IMR-90 (cell line): ENCODE measurements around the gene RCN2. TPM values are rescaled to one million over a fixed set of nuclear protein-coding genes. Genes with fewer than 3 reads are reported as not detected.

Experiments used
- ATAC-seq: fragments of 200-7000 bp; cut with Tn5 transposase; 2 replicates; pipeline ENCODE4 v1.9.1; 2020; ENCODE audit warnings: low read depth, mild to moderate bottlenecking, moderate library complexity
- BruUV-seq: library from RNA; stranded (reverse); fragments of 400-500 nt; replicated peaks from 2 replicates; lab custom pipeline; 2021; lab: Mats Ljungman, UMichigan
- CTCF ChIA-PET: fragments of 300-600 bp; formaldehyde crosslinking; extraction: SDS; loops from one replicate; lab custom pipeline; 2021; ENCODE audit warnings: antibody characterized with exemption; lab: Yijun Ruan, JAX
- POLR2A ChIA-PET: fragments of 300-600 bp; sonication (Branson Sonifier 250); formaldehyde crosslinking; loops from one replicate; lab custom pipeline; 2022; ENCODE audit warnings: antibody characterized with exemption; ENCODE audit not compliant: unreplicated experiment; lab: Charles Lee
- DNase-seq: peaks from one replicate; pipeline ENCODE4 v3.0.0; 2013
- H2AFZ ChIP-seq: replicated peaks from 2 replicates; pipeline ENCODE3; 2013; ENCODE audit warnings: low read length, mild to moderate bottlenecking; ENCODE audit not compliant: poor library complexity
- H2AK5ac ChIP-seq: 2 replicates; pipeline ENCODE4 v1.6.1; 2013; ENCODE audit warnings: low read depth, low read length, inconsistent platforms
- H2AK9ac ChIP-seq: replicated peaks from 2 replicates; pipeline ENCODE3; 2013; ENCODE audit warnings: mild to moderate bottlenecking, low read depth, low read length, moderate library complexity; ENCODE audit not compliant: poor library complexity
- H2BK120ac ChIP-seq: 2 replicates; pipeline ENCODE4 v1.6.1; 2013; ENCODE audit warnings: low read depth, low read length, inconsistent platforms
- H2BK15ac ChIP-seq: 3 replicates; pipeline ENCODE4 v1.6.1; 2013; ENCODE audit warnings: low read depth, low read length, inconsistent platforms
- H2BK20ac ChIP-seq: 2 replicates; pipeline ENCODE4 v1.6.1; 2013; ENCODE audit warnings: low read depth, mild to moderate bottlenecking, inconsistent platforms, low read length, moderate library complexity
- H2BK5ac ChIP-seq: 2 replicates; pipeline ENCODE4 v1.6.1; 2013; ENCODE audit warnings: mild to moderate bottlenecking, low read depth, low read length, inconsistent platforms; ENCODE audit not compliant: poor library complexity, severe bottlenecking
- H3K14ac ChIP-seq: replicated peaks from 2 replicates; pipeline ENCODE4 v1.6.1; 2013; ENCODE audit warnings: low read depth, low read length, inconsistent platforms
- H3K18ac ChIP-seq: 2 replicates; pipeline ENCODE4 v1.6.1; 2013; ENCODE audit warnings: low read depth, low read length, control low read depth
- H3K23ac ChIP-seq: 2 replicates; pipeline ENCODE4 v1.6.1; 2013; ENCODE audit warnings: low read depth, low read length, inconsistent platforms
- H3K27ac ChIP-seq: 2 replicates; pipeline ENCODE4 v1.5.1; 2013; ENCODE audit warnings: mild to moderate bottlenecking, control low read depth, low read length; ENCODE audit not compliant: insufficient read depth
- H3K27me3 ChIP-seq: 2 replicates; pipeline ENCODE4 v1.6.1; 2013; ENCODE audit warnings: low read length; ENCODE audit not compliant: control insufficient read depth, insufficient read depth
- H3K36me3 ChIP-seq: 2 replicates; pipeline ENCODE4 v1.6.1; 2013; ENCODE audit warnings: low read length, mixed read lengths; ENCODE audit not compliant: control insufficient read depth, insufficient read depth
- H3K4ac ChIP-seq: 2 replicates; pipeline ENCODE4 v1.6.1; 2013; ENCODE audit warnings: low read depth, low read length, inconsistent platforms
- H3K4me1 ChIP-seq: 2 replicates; pipeline ENCODE4 v1.6.1; 2013; ENCODE audit warnings: low read length, mixed read lengths; ENCODE audit not compliant: control insufficient read depth, insufficient read depth
- H3K4me2 ChIP-seq: 2 replicates; pipeline ENCODE4 v1.6.1; 2013; ENCODE audit warnings: low read depth, mild to moderate bottlenecking, control low read depth, low read length, moderate library complexity
- H3K4me3 ChIP-seq: 2 replicates; pipeline ENCODE4 v1.5.1; 2013; ENCODE audit warnings: low read depth, mild to moderate bottlenecking, control low read depth, low read length, moderate library complexity; ENCODE audit not compliant: insufficient read depth
- H3K56ac ChIP-seq: 2 replicates; pipeline ENCODE4 v1.6.1; 2013; ENCODE audit warnings: low read length, inconsistent platforms; ENCODE audit not compliant: insufficient read depth; ENCODE audit errors: extremely low read depth
- H3K79me1 ChIP-seq, 2 experiments: 2 replicates each; pipeline ENCODE4 v1.6.1; 2013; ENCODE audit warnings: low read length in 2 of 2, inconsistent platforms in 1 of 2, low read depth in 1 of 2
- H3K9ac ChIP-seq: 2 replicates; pipeline ENCODE4 v1.6.1; 2013; ENCODE audit warnings: low read depth, low read length, control low read depth
- H3K9me1 ChIP-seq: 2 replicates; pipeline ENCODE4 v1.6.1; 2013; ENCODE audit warnings: low read length, inconsistent platforms; ENCODE audit not compliant: insufficient read depth
- H3K9me3 ChIP-seq: 2 replicates; pipeline ENCODE4 v1.6.1; 2013; ENCODE audit warnings: low read length; ENCODE audit not compliant: control insufficient read depth, insufficient read depth
- H4K20me1 ChIP-seq: 2 replicates; pipeline ENCODE4 v1.6.1; 2013; ENCODE audit warnings: low read length, inconsistent platforms; ENCODE audit not compliant: insufficient read depth
- H4K5ac ChIP-seq: 2 replicates; pipeline ENCODE4 v1.6.1; 2013; ENCODE audit warnings: mild to moderate bottlenecking, low read depth, low read length, control low read depth
- H4K8ac ChIP-seq, 2 experiments: 2 replicates each; pipeline ENCODE4 v1.6.1; 2013; ENCODE audit warnings: low read depth in 2 of 2, low read length in 2 of 2, control low read depth in 1 of 2, inconsistent platforms in 1 of 2
- H4K91ac ChIP-seq: 2 replicates; pipeline ENCODE4 v1.6.1; 2013; ENCODE audit warnings: low read depth, low read length, inconsistent platforms; ENCODE audit not compliant: insufficient read depth
- BHLHE40 ChIP-seq: fragments of 150-350 bp; IDR thresholded peaks from 2 replicates; pipeline ENCODE4 v1.6.1; 2016; ENCODE audit warnings: mild to moderate bottlenecking, low read depth, low read length
- CHD1 ChIP-seq: IDR thresholded peaks from 2 replicates; pipeline ENCODE4 v1.6.1; 2012; ENCODE audit warnings: low read depth, low read length, improper control_type of control experiment
- CTCF ChIP-seq: conservative IDR thresholded peaks from 2 replicates; pipeline ENCODE4 v1.5.1; 2012; ENCODE audit warnings: mild to moderate bottlenecking, low read depth, low read length, improper control_type of control experiment
- FOS ChIP-seq: fragments of 150-350 bp; IDR thresholded peaks from 2 replicates; pipeline ENCODE4 v1.6.1; 2016; ENCODE audit warnings: low read depth, low read length
- MXI1 ChIP-seq: IDR thresholded peaks from 2 replicates; pipeline ENCODE4 v1.6.1; 2012; ENCODE audit warnings: low read depth, mild to moderate bottlenecking, low read length, moderate library complexity, borderline replicate concordance
- NFE2L2 ChIP-seq: fragments of 150-350 bp; IDR thresholded peaks from 2 replicates; pipeline ENCODE4 v1.6.1; 2016; ENCODE audit warnings: low read depth, mild to moderate bottlenecking, low read length
- POLR2A ChIP-seq: IDR thresholded peaks from 2 replicates; pipeline ENCODE4 v1.6.1; 2012; ENCODE audit warnings: mild to moderate bottlenecking, low read depth, low read length
- RAD21 ChIP-seq: IDR thresholded peaks from 2 replicates; pipeline ENCODE4 v1.6.1; 2012; ENCODE audit warnings: low read length, improper control_type of control experiment
- RCOR1 ChIP-seq: IDR thresholded peaks from 2 replicates; pipeline ENCODE4 v1.6.1; 2012; ENCODE audit warnings: mild to moderate bottlenecking, low read length, improper control_type of control experiment; ENCODE audit not compliant: insufficient replicate concordance
- RFX5 ChIP-seq: IDR thresholded peaks from 2 replicates; pipeline ENCODE4 v1.8.0; 2012; ENCODE audit warnings: low read depth, mild to moderate bottlenecking, low read length, moderate library complexity
- SMC3 ChIP-seq: fragments of 150-350 bp; IDR thresholded peaks from 2 replicates; pipeline ENCODE4 v1.6.1; 2016; ENCODE audit warnings: low read depth, mild to moderate bottlenecking, antibody characterized with exemption, low read length, moderate library complexity
- USF2 ChIP-seq: fragments of 150-350 bp; IDR thresholded peaks from 2 replicates; pipeline ENCODE4 v1.6.1; 2017; ENCODE audit warnings: mild to moderate bottlenecking, antibody characterized with exemption, low read length, low read depth
- WGBS, 2 experiments: methylation state at CpG; one replicate each; pipeline versions ENCODE4 v1.1.5 to v1.1.7; 2013; ENCODE audit warnings: missing lambda C conversion rate in 2 of 2; ENCODE audit not compliant: insufficient read length in 1 of 2; ENCODE audit errors: extremely low coverage in 2 of 2; 5-methylcytosine and 5-hydroxymethylcytosine counted together
- dilution Hi-C: fragments of 300-500 bp; cut with HindIII; formaldehyde crosslinking; loops from one replicate; pipeline ENCODE4 v1.14.3; 2018; ENCODE audit warnings: low sequenced_read_pairs; ENCODE audit not compliant: unreplicated experiment
- in situ Hi-C: fragments of 300-500 bp; cut with MboI; formaldehyde crosslinking; loops from 3 replicates; pipeline ENCODE4 v1.14.3; 2019; ENCODE audit warnings: low sequenced_read_pairs, inconsistent platforms, mixed read lengths
- intact Hi-C: fragments of 100-400 bp; cut with micrococcal nuclease; formaldehyde crosslinking; loops from 2 replicates; pipeline ENCODE4 v1.10.0; 2022
- polyA plus RNA-seq, 3 experiments: library from polyadenylated mRNA; depleted of rRNA; stranded (reverse); fragments of >200 nt; gene quantifications; 2 replicates each; pipeline ENCODE4 v1.2.3, GENCODE V29; 2012; ENCODE audit warnings: low replicate concordance in 1 of 3
- total RNA-seq: library from RNA; depleted of rRNA; stranded (reverse); fragments of >200 nt; gene quantifications from 2 replicates; pipeline ENCODE4 v1.2.3, GENCODE V29; 2012
- TF ChIP-seq, protein P1 (sequence below): fragments of 150-350 bp; IDR thresholded peaks from 2 replicates; pipeline ENCODE4 v1.6.1; 2016; ENCODE audit warnings: low read depth, mild to moderate bottlenecking, low read length, moderate library complexity, borderline replicate concordance

Gene RCN2
- total and polyA plus RNA-seq, 2 of the 4 experiments (the other 2 are of a cell fraction) = 12.0 to 56.5 TPM

- intact Hi-C loops (no loop called here), dilution Hi-C loops (no loop called here), in situ Hi-C loops (no loop called here)
- Histone ChIP-seq H2BK120ac (no peak overlapping the region), H3K27me3 (peaks cover 35% of the 10 kb centered on the region), H4K91ac (no peak overlapping the region), H4K5ac (no peak overlapping the region), H2BK20ac (no peak overlapping the region), H3K9me3 (no peaks in the 10 kb centered on the region), H3K9me1 (no peaks in the 10 kb centered on the region), H3K9ac (no peak overlapping the region), H4K8ac (no peak overlapping the region), H2AK5ac (no peak overlapping the region), H3K23ac (no peak overlapping the region), H2AK9ac (no peak overlapping the region), H2BK15ac (no peak overlapping the region), H3K4me3 (no peak overlapping the region), H3K56ac (no peak overlapping the region), H3K4ac (no peak overlapping the region), H3K27ac (no peak overlapping the region), H3K4me2 (no peak overlapping the region), H4K20me1 (no peaks in the 10 kb centered on the region), H2BK5ac (no peak overlapping the region), H3K14ac (no peak overlapping the region), H3K36me3 (no peaks in the 10 kb centered on the region), H3K18ac (no peak overlapping the region), H3K4me1 (no peaks in the 10 kb centered on the region), H2AFZ (peak overlapping the region; percentile 53), H3K79me1 (no peaks in the 10 kb centered on the region)
- no peak for TF ChIP-seq CTCF
- no peak for TF ChIP-seq FOS
- TF ChIP-seq BHLHE40 = no peak
- TF ChIP-seq RCOR1 = no peak
- TF ChIP-seq SMC3 = no peak
- no peak for TF ChIP-seq CHD1
- TF ChIP-seq RAD21 = no peak
- no peak for TF ChIP-seq MXI1
- TF ChIP-seq, protein P1, sequence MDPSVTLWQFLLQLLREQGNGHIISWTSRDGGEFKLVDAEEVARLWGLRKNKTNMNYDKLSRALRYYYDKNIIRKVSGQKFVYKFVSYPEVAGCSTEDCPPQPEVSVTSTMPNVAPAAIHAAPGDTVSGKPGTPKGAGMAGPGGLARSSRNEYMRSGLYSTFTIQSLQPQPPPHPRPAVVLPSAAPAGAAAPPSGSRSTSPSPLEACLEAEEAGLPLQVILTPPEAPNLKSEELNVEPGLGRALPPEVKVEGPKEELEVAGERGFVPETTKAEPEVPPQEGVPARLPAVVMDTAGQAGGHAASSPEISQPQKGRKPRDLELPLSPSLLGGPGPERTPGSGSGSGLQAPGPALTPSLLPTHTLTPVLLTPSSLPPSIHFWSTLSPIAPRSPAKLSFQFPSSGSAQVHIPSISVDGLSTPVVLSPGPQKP = no peak
- no peak for TF ChIP-seq NFE2L2
- no peak for TF ChIP-seq POLR2A
- TF ChIP-seq USF2 = no peak
- TF ChIP-seq RFX5 = no peak
- 81% methylated on average over 4 of the region's 13 CpGs; no CpG with 5 or more reads in 1 of the 2 experiments for WGBS, 2 experiments
- CTCF ChIA-PET = no interaction called here
- ATAC-seq (no peak), DNase-seq (no peak)
- no TSS peak for BruUV-seq
- POLR2A ChIA-PET = no interaction called here
Measured at GRCh38 chr15:76916369-76916768, 15.2 kb upstream of the RCN2 start.
